Measurements from ENCODE around the gene ZNF407. TPM values are rescaled to one million over a fixed set of nuclear protein-coding genes. Genes with fewer than 3 reads are reported as not detected.
A peak's percentile ranks its signal among the peaks of the same experiment; 100 is the strongest.

ZNF407 gene
- total and polyA plus RNA-seq, 2 donors from 2014 or later: 2.5 to 17.8 TPM

GRCh38 chr18:75107931-75108276, 510.2 kb downstream of the ZNF407 start:
- Histone ChIP-seq H3K27me3 (ENCODE audit: control insufficient read depth, insufficient read depth, low read length) (no peaks in the 10 kb centered on the region), H3K9me3 (ENCODE audit: control insufficient read depth in 2 of 3, insufficient read depth in 1 of 3, low read length in 3 of 3) (no peaks in the 10 kb centered on the region), H3K9ac (ENCODE audit: low read length in 3 of 3) (no peak overlapping the region), H3K4me1 (ENCODE audit: control insufficient read depth in 2 of 3, insufficient read depth in 2 of 3, low read depth in 1 of 3, low read length in 3 of 3) (no peaks in the 10 kb centered on the region), H3K36me3 (ENCODE audit: control insufficient read depth in 2 of 3, insufficient read depth in 3 of 3, low read length in 3 of 3) (no peaks in the 10 kb centered on the region), H3K27ac (ENCODE audit: low read depth in 2 of 2, low read length in 2 of 2) (no peak overlapping the region), H3K4me3 (ENCODE audit: low read length in 3 of 3) (no peak overlapping the region)
- FAIRE-seq (no peak), DNase-seq (no peak)
- intact Hi-C loops (cut with DNase I): no loop called here
- TF ChIP-seq CTCF (IDR thresholded peaks at IDR 0.05; ENCODE audit: borderline replicate concordance, extremely low read depth, insufficient read depth): no peak

- Histone ChIP-seq H3K4me3 (ENCODE audit: low read length in 3 of 3) (no peak overlapping the region), H3K9me3 (ENCODE audit: control insufficient read depth in 2 of 3, insufficient read depth in 1 of 3, low read length in 3 of 3) (no peaks in the 10 kb centered on the region), H3K27me3 (ENCODE audit: control insufficient read depth, insufficient read depth, low read length) (no peaks in the 10 kb centered on the region), H3K36me3 (ENCODE audit: control insufficient read depth in 2 of 3, insufficient read depth in 3 of 3, low read length in 3 of 3) (no peaks in the 10 kb centered on the region), H3K27ac (ENCODE audit: low read depth in 2 of 2, low read length in 2 of 2) (no peak overlapping the region), H3K4me1 (ENCODE audit: control insufficient read depth in 2 of 3, insufficient read depth in 2 of 3, low read depth in 1 of 3, low read length in 3 of 3) (no peaks in the 10 kb centered on the region), H3K9ac (ENCODE audit: low read length in 3 of 3) (no peak overlapping the region)
- intact Hi-C loops (cut with DNase I): no loop called here
- DNase-seq (peak in 1 of 5 donors; percentile 3), FAIRE-seq (no peak)
- no peak for TF ChIP-seq CTCF (IDR thresholded peaks at IDR 0.05; ENCODE audit: borderline replicate concordance, extremely low read depth, insufficient read depth)
Measured at GRCh38 chr18:75108579-75109318, 511.1 kb downstream of the ZNF407 start.

- FAIRE-seq (no peak), DNase-seq (peak in 2 of 5 donors; percentile 9 to 39)
- Histone ChIP-seq H3K9me3 (ENCODE audit: control insufficient read depth in 2 of 3, insufficient read depth in 1 of 3, low read length in 3 of 3) (no peaks in the 10 kb centered on the region), H3K4me3 (ENCODE audit: low read length in 3 of 3) (no peak overlapping the region), H3K9ac (ENCODE audit: low read length in 3 of 3) (no peak overlapping the region), H3K27me3 (ENCODE audit: control insufficient read depth, insufficient read depth, low read length) (no peaks in the 10 kb centered on the region), H3K36me3 (ENCODE audit: control insufficient read depth in 2 of 3, insufficient read depth in 3 of 3, low read length in 3 of 3) (no peaks in the 10 kb centered on the region), H3K27ac (ENCODE audit: low read depth in 2 of 2, low read length in 2 of 2) (no peak overlapping the region), H3K4me1 (ENCODE audit: control insufficient read depth in 2 of 3, insufficient read depth in 2 of 3, low read depth in 1 of 3, low read length in 3 of 3) (no peaks in the 10 kb centered on the region)
- TF ChIP-seq CTCF (IDR thresholded peaks at IDR 0.05; ENCODE audit: borderline replicate concordance, extremely low read depth, insufficient read depth): no peak
- intact Hi-C loops (cut with DNase I): no loop called here
Measured at GRCh38 chr18:75109319-75109691, 511.6 kb downstream of the ZNF407 start.

- no peak overlapping the region for H3K27ac ChIP-seq (ENCODE audit: low read depth in 2 of 2, low read length in 2 of 2)
- FAIRE-seq (no peak), DNase-seq (no peak)
- no peak overlapping the region for H3K4me3 ChIP-seq (ENCODE audit: low read length in 3 of 3)
- TF ChIP-seq CTCF (IDR thresholded peaks at IDR 0.05; ENCODE audit: borderline replicate concordance, extremely low read depth, insufficient read depth): no peak
- H3K4me1 ChIP-seq (ENCODE audit: control insufficient read depth in 2 of 3, insufficient read depth in 2 of 3, low read depth in 1 of 3, low read length in 3 of 3): no peaks in the 10 kb centered on the region
- no peaks in the 10 kb centered on the region for H3K36me3 ChIP-seq (ENCODE audit: control insufficient read depth in 2 of 3, insufficient read depth in 3 of 3, low read length in 3 of 3)
- intact Hi-C loops (cut with DNase I): no loop called here
- H3K9me3 ChIP-seq (ENCODE audit: control insufficient read depth in 2 of 3, insufficient read depth in 1 of 3, low read length in 3 of 3): no peaks in the 10 kb centered on the region
- no peaks in the 10 kb centered on the region for H3K27me3 ChIP-seq (ENCODE audit: control insufficient read depth, insufficient read depth, low read length)
- no peak overlapping the region for H3K9ac ChIP-seq (ENCODE audit: low read length in 3 of 3)
Measured at GRCh38 chr18:75109819-75110218, 512.1 kb downstream of the ZNF407 start.
